Measurements from ENCODE around the gene POLE4. TPM values are rescaled to one million over a fixed set of nuclear protein-coding genes. Genes with fewer than 3 reads are reported as not detected.
A peak's percentile ranks its signal among the peaks of the same experiment; 100 is the strongest.

POLE4 gene
- total RNA-seq, 1 experiment from 2014 or later: 77.4 TPM

DNA sequence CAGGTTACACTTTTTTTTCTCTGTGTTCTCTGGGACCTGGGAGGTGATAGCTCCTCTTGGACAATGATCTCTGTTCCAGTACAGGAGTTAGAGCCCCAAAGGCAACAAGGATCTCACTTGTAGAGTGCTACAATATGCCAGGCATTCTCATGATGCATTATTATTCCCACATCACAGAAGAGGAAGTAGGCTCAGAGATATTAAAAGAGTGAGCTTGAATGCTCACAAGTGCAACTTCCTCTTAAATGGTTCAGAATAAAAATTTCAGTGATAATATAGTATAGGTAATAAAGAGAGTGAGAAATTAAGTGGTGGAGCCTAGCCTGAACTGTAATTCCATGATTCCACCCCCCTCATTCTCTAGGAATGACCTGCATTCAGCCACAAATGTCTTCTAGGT, 21.4 kb downstream of the POLE4 start:
- in situ Hi-C loops (cut with HindIII; ENCODE audit: low pct_unique_long_range_greater_than_20kb, low sequenced_read_pairs): no loop called here
- no peak for DNase-seq (ENCODE audit: low read depth, low spot score)

DNA sequence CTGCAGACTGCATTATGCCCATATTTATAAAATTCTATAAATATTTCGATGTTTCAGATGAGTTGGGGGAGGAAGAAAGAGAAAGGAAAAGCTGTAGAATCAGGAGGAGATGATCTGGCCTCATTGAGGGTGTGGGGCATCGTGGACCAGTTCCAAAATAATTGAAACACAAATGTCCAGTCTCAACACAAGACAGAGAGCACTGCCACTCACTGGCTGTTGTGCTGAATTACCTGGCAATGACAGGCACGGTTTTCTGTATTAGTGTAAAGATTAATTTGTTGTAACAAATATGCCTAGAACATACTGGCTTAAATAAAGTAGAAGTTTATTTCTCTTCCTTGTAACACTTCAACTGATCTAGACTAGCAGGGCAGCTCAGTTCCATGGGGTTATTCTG, 24.1 kb downstream of the POLE4 start:
- peak; percentile 61 for DNase-seq (ENCODE audit: low read depth, low spot score)
- in situ Hi-C loops (cut with HindIII; ENCODE audit: low pct_unique_long_range_greater_than_20kb, low sequenced_read_pairs): no loop called here

DNA sequence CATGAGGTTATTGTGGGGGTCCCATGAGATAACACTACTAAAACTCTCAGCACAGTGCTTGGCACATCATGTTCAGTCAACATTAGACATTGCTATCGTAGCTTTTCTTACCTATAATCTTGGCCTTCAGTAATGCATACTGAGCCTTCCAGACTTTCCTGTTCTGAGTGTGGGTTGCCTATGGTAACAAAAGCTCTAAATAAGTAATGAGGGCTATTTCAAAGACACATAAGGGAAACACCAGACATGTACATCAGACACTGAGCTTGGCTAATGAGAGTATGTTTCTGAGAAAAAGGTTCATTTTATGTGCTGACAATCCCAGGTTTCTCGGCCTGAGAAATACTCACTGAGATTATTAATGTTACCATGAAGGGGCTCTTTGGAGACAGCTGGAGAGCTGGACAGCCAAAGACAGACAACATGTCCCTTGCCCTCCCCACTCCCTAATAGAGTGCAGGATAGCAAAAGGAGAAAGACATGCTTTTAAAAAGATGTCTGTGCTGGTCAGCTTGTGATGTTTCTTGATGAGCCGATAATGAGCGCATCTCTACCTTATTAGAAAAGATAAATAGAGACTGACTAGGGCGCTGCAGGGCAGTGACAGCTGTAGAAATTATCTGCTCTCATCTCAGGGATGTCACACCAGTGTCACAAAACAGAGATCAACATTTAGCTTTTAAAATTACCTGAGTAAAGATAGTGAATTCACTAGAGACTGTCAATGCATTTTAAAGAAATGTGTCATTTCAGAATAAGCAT, 25.4 kb downstream of the POLE4 start:
- in situ Hi-C loops (cut with HindIII; ENCODE audit: low pct_unique_long_range_greater_than_20kb, low sequenced_read_pairs): no loop called here
- DNase-seq (ENCODE audit: low read depth, low spot score): no peak

DNA sequence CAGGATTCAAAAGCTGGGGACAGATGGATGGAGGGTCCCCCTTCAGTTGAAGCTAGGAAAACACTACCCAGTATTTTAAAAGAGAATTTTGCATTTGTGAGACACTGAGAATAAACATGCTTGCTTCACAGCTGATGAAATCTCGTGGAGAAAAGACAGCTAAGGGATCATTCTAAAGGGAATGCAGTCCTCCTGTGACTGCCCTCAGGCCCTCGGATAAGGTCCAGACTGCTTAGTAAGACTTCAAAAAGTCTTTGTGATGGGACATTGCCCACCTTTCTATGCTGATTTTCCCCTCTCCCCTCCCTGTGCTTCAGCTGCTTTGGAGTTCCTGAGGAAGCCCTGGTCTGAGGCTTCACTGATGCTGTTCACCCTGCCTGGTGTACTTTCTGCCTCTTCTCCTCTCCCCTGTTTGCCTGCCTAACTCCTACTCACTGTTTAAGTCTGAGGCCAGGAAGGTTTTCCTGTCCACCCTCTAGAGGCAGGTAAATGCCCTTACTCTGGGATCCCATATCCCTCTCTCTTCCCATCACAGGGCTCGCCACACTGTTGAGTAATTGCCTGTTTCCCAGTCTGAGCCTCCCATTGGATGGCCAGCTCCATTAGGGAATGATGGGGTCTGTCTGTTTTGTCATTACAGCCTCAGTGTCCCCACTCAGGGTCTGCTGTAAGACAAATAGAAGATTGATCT, 26.6 kb downstream of the POLE4 start:
- DNase-seq (ENCODE audit: low read depth, low spot score): no peak
- in situ Hi-C loops (cut with HindIII; ENCODE audit: low pct_unique_long_range_greater_than_20kb, low sequenced_read_pairs): no loop called here

DNA sequence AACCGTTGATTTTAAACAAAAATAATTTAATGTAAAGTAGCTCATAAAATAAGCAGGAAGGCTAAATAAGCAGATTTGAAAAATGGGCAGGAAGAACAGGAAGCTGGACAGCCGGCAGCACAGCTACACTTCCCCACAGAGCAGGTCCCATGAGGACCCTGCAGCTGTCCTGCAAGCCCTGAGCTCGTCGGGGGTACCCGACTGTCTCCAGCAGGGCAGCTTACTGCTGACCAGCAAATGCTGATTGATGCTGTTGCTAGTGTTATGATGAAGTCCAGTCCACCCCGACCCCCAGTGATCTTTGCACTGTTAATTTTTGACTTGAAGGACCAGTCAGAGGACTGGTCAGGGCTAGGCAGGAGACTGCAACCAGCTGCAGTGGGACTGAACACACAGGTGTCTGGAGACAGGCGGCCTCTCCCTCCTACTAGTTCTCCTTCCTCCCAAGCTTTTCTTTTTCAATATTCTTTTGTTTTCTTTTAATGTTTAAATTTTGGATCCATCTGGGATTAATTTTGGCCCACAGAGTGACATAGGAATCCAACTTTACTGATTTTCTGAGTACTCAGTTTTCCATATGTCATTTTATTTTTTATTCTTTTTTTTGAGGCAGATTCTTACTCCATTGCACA, 27.7 kb downstream of the POLE4 start:
- DNase-seq (ENCODE audit: low read depth, low spot score): no peak
- in situ Hi-C loops (cut with HindIII; ENCODE audit: low pct_unique_long_range_greater_than_20kb, low sequenced_read_pairs): no loop called here

DNA sequence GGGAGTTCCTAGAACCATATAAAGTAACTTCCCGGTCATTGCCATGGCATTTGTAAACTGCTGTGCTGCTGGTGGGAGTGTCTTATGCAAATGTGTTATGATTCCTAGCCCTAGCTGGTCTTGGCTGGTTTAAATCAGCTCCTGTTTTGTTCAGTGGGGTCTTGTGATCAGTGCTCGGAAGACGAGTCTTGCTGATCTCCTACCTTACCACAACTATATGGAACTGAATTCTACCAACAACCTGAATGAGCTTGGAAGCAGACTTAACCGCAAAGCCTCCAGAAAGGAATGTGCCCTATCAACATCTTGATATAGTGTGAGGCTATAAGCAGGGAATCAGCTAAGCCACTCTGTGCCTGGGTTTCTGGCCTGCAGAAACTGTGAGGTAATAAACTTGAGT, 33.5 kb downstream of the POLE4 start:
- in situ Hi-C loops (cut with HindIII; ENCODE audit: low pct_unique_long_range_greater_than_20kb, low sequenced_read_pairs): no loop called here
- DNase-seq (ENCODE audit: low read depth, low spot score): no peak

DNA sequence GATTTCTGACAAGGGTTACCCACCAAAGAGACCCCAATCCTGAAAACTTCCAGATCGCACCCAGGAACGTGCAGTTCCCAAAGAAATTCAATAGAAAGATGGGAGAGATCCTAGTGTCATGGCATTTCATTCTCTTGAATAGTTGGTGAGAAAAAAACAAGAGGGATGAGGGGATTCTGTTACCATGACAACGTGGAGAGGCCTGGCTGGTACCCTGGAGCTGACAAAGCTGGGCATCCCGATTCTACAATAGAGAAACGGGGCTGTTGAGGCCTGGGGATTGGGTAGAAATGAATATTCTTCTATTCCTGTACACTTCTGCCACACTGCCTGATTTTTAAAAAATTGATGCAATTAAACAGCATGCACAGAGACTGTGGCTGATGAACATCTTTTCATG, 41.0 kb downstream of the POLE4 start:
- in situ Hi-C loops (cut with HindIII; ENCODE audit: low pct_unique_long_range_greater_than_20kb, low sequenced_read_pairs): no loop called here

DNA sequence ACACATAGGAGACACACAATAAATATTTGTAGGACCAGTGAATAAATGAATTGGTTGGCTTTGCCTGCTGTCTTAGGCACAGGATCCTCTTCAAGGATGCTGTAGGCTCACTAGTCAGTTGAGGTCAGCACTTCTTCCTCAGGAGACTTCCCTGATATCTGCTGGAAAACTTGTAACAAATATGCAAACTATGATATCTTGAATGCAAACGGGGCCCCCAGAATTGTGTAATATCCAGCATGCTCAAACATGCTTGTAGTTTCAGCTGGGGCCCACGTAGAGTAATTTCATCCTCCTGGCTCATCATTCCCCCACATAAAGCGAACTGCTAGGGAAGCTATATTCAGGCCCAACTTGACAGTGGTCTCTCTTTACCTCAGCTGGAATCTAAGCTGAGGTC, 43.6 kb downstream of the POLE4 start:
- no peak for DNase-seq (ENCODE audit: low read depth, low spot score)
- in situ Hi-C loops (cut with HindIII; ENCODE audit: low pct_unique_long_range_greater_than_20kb, low sequenced_read_pairs): no loop called here

More for the DNA sequence above, 41.0 kb downstream of the POLE4 start:
- no peak for DNase-seq (ENCODE audit: low read depth, low spot score)

DNA sequence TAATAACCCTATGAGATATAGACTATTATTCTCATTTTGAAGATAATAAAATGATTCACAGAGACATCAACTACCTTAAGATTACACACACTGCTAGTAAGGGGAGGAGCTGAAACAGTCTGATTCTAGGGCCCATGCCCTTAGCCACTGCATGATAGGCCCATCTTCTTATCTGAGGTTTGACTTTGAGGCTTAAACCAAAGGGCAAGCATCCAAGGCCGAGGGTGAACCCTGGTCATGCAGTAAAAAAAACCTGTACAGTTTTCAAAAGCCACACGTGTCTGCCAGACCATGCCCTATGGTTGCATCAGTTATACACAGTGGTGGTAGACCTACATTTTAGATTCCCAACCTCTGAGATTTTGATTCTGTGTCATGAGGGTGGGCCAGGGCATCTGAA, 44.8 kb downstream of the POLE4 start:
- in situ Hi-C loops (cut with HindIII; ENCODE audit: low pct_unique_long_range_greater_than_20kb, low sequenced_read_pairs): no loop called here
- DNase-seq (ENCODE audit: low read depth, low spot score): no peak

DNA sequence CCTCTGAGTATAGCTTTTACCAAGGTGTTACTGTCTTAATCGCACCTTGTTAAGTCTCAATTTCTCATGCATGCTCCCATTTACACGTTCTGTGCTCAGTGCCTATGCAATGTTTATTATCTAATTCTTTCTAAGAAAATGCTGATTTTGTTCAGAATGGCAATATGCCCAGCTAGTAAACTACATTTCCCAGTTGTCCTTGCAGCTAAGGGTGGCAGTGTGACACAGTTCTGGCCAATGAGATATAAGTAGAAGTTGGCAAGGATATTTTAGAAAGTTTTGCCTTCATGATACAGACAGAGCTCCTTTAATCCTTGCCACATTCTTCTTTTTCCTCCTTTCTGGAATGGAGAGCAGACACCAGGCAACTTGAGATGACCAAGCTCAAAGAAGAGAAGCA, 45.3 kb downstream of the POLE4 start:
- in situ Hi-C loops (cut with HindIII; ENCODE audit: low pct_unique_long_range_greater_than_20kb, low sequenced_read_pairs): no loop called here
- DNase-seq (ENCODE audit: low read depth, low spot score): peak; percentile 21

DNA sequence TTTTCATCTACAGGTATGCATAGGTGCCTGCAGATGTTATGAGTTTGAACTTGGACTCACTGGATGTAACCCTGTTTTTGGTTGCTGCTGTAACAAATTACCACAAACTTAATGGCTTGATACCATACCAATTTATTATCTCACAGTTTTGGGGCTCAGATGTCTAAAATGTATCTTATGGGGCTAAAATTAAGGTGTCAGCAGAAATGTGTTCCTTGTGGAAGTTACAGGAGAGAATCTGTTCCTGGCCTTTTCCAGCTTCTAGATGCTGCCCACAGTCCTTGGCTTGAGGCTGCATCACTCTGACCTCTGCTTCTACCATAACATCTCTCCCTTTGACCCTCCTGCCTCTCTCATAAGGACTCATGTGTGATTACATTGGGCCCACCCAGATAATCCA, 47.6 kb downstream of the POLE4 start:
- no peak for DNase-seq (ENCODE audit: low read depth, low spot score)
- in situ Hi-C loops (cut with HindIII; ENCODE audit: low pct_unique_long_range_greater_than_20kb, low sequenced_read_pairs): no loop called here

DNA sequence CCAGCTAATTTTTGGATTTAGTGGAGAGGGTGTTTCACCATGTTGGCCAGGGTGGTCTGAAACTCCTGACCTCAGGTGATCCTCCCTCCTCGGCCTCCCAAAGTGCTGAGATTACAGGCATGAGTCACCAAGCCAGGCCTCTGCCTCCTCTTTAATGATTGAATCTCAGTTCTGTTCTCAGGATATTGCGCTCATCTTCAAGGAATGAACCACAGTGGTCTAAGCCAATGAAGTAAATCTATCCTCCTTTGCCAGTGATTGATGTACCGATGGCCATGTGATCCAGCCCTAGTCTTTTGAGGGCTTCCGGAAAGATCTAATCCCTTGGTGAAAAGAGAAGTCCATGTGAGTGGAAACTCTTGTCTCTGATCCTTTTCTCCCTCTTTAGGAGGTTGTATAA, 48.6 kb downstream of the POLE4 start:
- in situ Hi-C loops (cut with HindIII; ENCODE audit: low pct_unique_long_range_greater_than_20kb, low sequenced_read_pairs): no loop called here
- no peak for DNase-seq (ENCODE audit: low read depth, low spot score)

DNA sequence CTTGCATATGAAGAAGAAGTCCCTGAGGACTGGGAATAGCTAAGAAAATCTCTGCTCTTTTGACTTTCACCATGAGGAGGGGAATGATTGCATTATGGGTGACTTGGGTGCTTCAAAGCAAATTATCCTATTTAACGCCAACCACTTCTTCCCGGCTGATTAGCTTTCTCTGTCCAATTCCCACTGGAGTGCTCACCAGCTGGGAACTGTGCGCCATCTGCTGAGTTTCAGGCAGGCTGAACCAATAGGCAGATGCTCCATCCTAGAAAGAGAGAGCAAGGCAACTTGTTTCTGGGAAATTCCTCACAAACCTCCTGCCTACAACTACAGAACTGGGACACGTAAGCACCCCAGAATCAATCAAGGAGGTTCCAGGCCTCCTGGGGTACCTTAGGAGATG, 49.4 kb downstream of the POLE4 start:
- in situ Hi-C loops (cut with HindIII; ENCODE audit: low pct_unique_long_range_greater_than_20kb, low sequenced_read_pairs): no loop called here
- DNase-seq (ENCODE audit: low read depth, low spot score): no peak

DNA sequence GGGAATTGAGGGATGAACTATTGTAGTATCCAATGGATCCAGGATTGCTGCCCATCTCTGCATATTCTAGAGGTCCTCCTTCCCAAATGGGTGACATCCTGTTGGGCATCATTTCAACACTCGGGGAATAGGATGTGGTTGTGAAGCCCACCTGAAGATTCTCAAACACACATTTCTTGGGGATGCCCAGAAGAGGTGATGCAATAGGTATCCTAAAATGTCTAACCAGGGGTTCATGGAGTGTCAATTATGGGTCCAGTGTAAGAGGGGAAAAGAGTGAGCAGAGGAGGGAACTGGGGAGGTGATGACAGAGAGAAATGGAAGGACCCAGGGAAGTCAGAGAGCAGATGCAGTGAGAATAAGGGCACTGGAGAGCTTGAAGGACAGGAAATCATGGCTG, 52.1 kb downstream of the POLE4 start:
- in situ Hi-C loops (cut with HindIII; ENCODE audit: low pct_unique_long_range_greater_than_20kb, low sequenced_read_pairs): no loop called here
- no peak for DNase-seq (ENCODE audit: low read depth, low spot score)

DNA sequence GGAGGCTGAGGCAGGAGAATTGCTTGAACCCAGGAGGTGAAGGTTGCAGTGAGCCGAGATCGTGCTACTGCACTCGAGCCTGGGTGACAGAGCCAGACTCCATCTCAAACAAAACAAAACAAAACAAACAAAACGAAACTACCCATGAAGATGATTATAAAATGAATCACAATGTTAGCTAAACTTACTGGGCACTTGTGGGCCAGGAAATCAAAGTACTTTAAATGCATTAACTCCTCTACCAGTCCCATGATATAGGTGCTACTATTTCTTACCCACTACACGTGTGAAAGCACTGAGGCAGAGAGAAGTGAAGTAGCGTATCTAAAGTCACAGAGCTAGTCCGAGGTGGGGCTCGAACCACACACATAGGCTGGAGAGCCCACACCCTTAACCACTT, 53.6 kb downstream of the POLE4 start:
- no peak for DNase-seq (ENCODE audit: low read depth, low spot score)

DNA sequence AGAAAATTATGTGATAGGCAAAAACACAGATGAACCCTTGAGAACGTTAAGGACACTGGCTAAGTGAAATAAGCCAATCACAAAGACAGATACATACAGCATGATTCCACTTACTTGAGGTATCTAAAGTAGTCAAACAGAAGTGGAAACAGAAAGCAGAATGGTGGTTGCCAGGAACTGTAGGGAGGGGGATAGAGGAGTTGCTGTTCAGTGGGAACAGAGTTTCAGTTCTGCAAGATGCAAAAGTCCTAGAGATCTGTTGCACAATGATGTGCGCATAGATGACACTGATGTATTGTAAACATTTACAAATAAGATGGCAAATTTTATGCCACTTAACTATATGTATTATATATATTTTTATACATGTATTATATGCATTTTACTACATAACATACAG, 59.7 kb downstream of the POLE4 start:
- no peak for DNase-seq (ENCODE audit: low read depth, low spot score)
- in situ Hi-C loops (cut with HindIII; ENCODE audit: low pct_unique_long_range_greater_than_20kb, low sequenced_read_pairs): no loop called here

More for the DNA sequence above, 53.6 kb downstream of the POLE4 start:
- in situ Hi-C loops (cut with HindIII; ENCODE audit: low pct_unique_long_range_greater_than_20kb, low sequenced_read_pairs): no loop called here

Measured in SK-MEL-5 (cell line).